OCI-LY1 (cell line): ENCODE measurements around the gene ARID3C.

Experiments used
- H2AFZ ChIP-seq: fragments of 200-600 bp; sonication (generic), shearing (Covaris generic); 2 replicates; pipeline ENCODE4 v1.6.0; 2014; ENCODE audit warnings: antibody characterized with exemption, mild to moderate bottlenecking, low read length
- H3F3A ChIP-seq: fragments of 200-600 bp; sonication (generic), shearing (Covaris generic); 2 replicates; pipeline ENCODE4 v1.6.0; 2014; ENCODE audit warnings: mild to moderate bottlenecking, antibody characterized with exemption, low read length, moderate library complexity; ENCODE audit not compliant: insufficient read depth
- H3K27ac ChIP-seq: fragments of 200-600 bp; sonication (generic); 2 replicates; pipeline ENCODE4 v1.5.1; 2014; ENCODE audit warnings: low read length, mixed run types, mild to moderate bottlenecking, low read depth; ENCODE audit not compliant: poor library complexity, severe bottlenecking
- H3K27me3 ChIP-seq: fragments of 200-600 bp; sonication (generic); 2 replicates; pipeline ENCODE4 v1.6.0; 2014; ENCODE audit warnings: antibody characterized with exemption, mild to moderate bottlenecking, low read length, moderate library complexity; ENCODE audit not compliant: insufficient read depth
- H3K36me3 ChIP-seq: fragments of 200-600 bp; sonication (generic); 2 replicates; pipeline ENCODE4 v1.6.1; 2014; ENCODE audit warnings: mild to moderate bottlenecking, antibody characterized with exemption, low read length, moderate library complexity, mixed read lengths; ENCODE audit not compliant: insufficient read depth
- H3K4me1 ChIP-seq: fragments of 200-600 bp; sonication (generic); 2 replicates; pipeline ENCODE4 v1.5.1; 2014; ENCODE audit warnings: mild to moderate bottlenecking, low read length, moderate library complexity; ENCODE audit not compliant: insufficient read depth, severe bottlenecking
- H3K4me2 ChIP-seq: fragments of 200-600 bp; sonication (generic), shearing (Covaris generic); 2 replicates; pipeline ENCODE4 v1.6.1; 2014; ENCODE audit warnings: low read length
- H3K4me3 ChIP-seq: fragments of 200-600 bp; sonication (generic); 2 replicates; pipeline ENCODE4 v1.5.1; 2014; ENCODE audit warnings: low read length, low read depth, mild to moderate bottlenecking, mixed read lengths; ENCODE audit not compliant: poor library complexity, severe bottlenecking
- H3K79me2 ChIP-seq: fragments of 200-600 bp; shearing (Covaris generic); 2 replicates; pipeline ENCODE4 v1.6.1; 2016; ENCODE audit warnings: mixed run types, low read length, mixed read lengths; ENCODE audit not compliant: insufficient read depth
- H3K9ac ChIP-seq: fragments of 200-600 bp; sonication (generic), shearing (Covaris generic); 2 replicates; pipeline ENCODE4 v1.6.1; 2014; ENCODE audit warnings: mild to moderate bottlenecking, low read length, mixed read lengths
- H3K9me2 ChIP-seq: fragments of 200-600 bp; sonication (generic), shearing (Covaris generic); 2 replicates; pipeline ENCODE4 v1.6.1; 2014; ENCODE audit warnings: low read depth, mild to moderate bottlenecking, low read length, mixed read lengths
- H3K9me3 ChIP-seq: fragments of 200-600 bp; shearing (Covaris generic); 2 replicates; pipeline ENCODE4 v1.6.1; 2014; ENCODE audit warnings: low read length, mixed read lengths
- H4K20me1 ChIP-seq: fragments of 200-600 bp; sonication (generic), shearing (Covaris generic); 2 replicates; pipeline ENCODE4 v1.6.0; 2016; ENCODE audit warnings: mild to moderate bottlenecking, low read length; ENCODE audit not compliant: insufficient read depth
- EZH2 ChIP-seq: fragments of 200-600 bp; sonication (generic), shearing (Covaris generic); IDR thresholded peaks from 2 replicates; pipeline ENCODE4 v1.8.0; 2017; ENCODE audit warnings: borderline replicate concordance, mixed run types, mild to moderate bottlenecking, antibody characterized with exemption, low read length, moderate library complexity, mixed read lengths
- TF ChIP-seq, protein P1 (sequence below): fragments of 200-600 bp; sonication (generic), shearing (Covaris generic); IDR thresholded peaks from 2 replicates; pipeline ENCODE4 v1.5.1; 2017; ENCODE audit warnings: mild to moderate bottlenecking, antibody characterized with exemption, low read length, moderate library complexity, mixed read lengths

Gene ARID3C

DNA sequence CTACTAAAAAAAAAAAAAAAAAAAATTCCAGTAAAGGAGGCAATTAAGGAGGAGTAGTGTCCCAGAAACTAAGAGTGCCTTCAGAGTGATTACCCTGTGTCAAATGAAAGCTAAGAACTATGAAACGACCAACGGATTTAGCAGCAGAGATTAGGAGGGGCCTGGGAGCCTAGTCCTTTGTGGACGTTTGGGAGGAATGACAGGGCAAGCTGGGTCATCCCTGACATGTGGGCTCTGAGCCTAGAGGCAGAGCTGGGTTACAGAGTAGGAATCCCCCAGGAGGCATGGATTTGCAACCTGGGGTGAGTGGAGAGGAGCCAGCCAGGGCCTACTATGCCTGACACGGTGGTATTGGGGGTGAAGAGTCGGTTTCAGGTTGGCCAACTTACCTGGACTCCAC, 4.3 kb upstream of the ARID3C start:
- peaks cover 13% of the 10 kb centered on the region; the same call in 1 of the 2 replicates for H3K79me2 ChIP-seq
- no peak overlapping the region for H3K27ac ChIP-seq
- no peak overlapping the region for H3K9ac ChIP-seq
- no peaks in the 10 kb centered on the region for H3K9me2 ChIP-seq
- no peaks in the 10 kb centered on the region for H4K20me1 ChIP-seq
- H3K36me3 ChIP-seq = peaks cover 17% of the 10 kb centered on the region
- H3K27me3 ChIP-seq = peaks cover 11% of the 10 kb centered on the region; the same call in 1 of the 2 replicates
- H3K4me2 ChIP-seq = no peak overlapping the region
- no peaks in the 10 kb centered on the region for H3K9me3 ChIP-seq
- no peak overlapping the region for H2AFZ ChIP-seq
- H3K4me3 ChIP-seq = no peak overlapping the region
- no peak for TF ChIP-seq EZH2
- TF ChIP-seq, protein P1, sequence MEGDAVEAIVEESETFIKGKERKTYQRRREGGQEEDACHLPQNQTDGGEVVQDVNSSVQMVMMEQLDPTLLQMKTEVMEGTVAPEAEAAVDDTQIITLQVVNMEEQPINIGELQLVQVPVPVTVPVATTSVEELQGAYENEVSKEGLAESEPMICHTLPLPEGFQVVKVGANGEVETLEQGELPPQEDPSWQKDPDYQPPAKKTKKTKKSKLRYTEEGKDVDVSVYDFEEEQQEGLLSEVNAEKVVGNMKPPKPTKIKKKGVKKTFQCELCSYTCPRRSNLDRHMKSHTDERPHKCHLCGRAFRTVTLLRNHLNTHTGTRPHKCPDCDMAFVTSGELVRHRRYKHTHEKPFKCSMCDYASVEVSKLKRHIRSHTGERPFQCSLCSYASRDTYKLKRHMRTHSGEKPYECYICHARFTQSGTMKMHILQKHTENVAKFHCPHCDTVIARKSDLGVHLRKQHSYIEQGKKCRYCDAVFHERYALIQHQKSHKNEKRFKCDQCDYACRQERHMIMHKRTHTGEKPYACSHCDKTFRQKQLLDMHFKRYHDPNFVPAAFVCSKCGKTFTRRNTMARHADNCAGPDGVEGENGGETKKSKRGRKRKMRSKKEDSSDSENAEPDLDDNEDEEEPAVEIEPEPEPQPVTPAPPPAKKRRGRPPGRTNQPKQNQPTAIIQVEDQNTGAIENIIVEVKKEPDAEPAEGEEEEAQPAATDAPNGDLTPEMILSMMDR = no peak
- H3K4me1 ChIP-seq = peaks cover 27% of the 10 kb centered on the region
- no peaks in the 10 kb centered on the region for H3F3A ChIP-seq

DNA sequence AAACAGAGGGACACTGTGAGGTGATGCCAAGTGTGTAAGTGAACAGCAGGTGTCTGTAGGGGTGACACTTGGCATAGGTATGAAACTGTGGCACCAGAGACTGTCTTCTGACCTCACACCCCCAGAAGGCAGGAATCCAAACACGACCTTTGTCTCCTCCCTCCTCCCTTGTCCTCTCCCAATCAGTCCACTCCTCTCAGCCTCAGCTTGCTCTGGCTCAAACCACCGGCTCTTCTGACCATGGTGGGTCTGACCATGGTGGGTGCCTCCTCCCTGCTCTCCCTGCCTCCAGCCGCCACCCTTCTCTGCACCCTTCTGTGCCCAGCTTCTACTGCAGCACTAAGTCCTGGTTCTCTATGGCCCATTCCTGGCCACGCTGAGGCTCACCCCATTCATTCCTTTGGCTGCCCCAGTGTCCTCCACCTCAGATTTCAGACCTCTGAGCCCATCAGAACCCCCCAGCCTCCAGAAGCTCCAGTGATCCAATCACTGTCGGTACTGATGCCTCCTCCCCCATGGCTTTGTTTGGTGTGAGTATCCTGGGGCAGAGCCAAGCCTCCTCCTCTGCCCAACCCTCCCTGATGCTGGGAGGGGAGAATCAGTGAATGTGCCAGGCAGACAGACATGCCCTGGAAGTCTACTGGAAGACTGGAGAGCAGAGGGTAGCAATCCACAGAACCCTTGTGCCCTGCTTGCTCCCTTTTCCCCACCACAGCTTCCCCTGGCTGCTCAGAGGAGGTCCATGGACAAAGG, 1.7 kb upstream of the ARID3C start:
- peaks cover 15% of the 10 kb centered on the region; the same call in 1 of the 2 replicates for H3K27me3 ChIP-seq
- no peaks in the 10 kb centered on the region for H4K20me1 ChIP-seq
- peaks cover 14% of the 10 kb centered on the region for H3K4me1 ChIP-seq
- H3K4me3 ChIP-seq = no peak overlapping the region
- H2AFZ ChIP-seq = no peak overlapping the region
- no peaks in the 10 kb centered on the region for H3K79me2 ChIP-seq
- H3K36me3 ChIP-seq = peaks cover 13% of the 10 kb centered on the region
- no peak overlapping the region for H3K27ac ChIP-seq
- no peaks in the 10 kb centered on the region for H3F3A ChIP-seq
- H3K9ac ChIP-seq = no peak overlapping the region
- H3K4me2 ChIP-seq = no peak overlapping the region
- TF ChIP-seq EZH2 = no peak
- TF ChIP-seq, protein P1 = no peak
- no peaks in the 10 kb centered on the region for H3K9me2 ChIP-seq
- H3K9me3 ChIP-seq = no peaks in the 10 kb centered on the region

DNA sequence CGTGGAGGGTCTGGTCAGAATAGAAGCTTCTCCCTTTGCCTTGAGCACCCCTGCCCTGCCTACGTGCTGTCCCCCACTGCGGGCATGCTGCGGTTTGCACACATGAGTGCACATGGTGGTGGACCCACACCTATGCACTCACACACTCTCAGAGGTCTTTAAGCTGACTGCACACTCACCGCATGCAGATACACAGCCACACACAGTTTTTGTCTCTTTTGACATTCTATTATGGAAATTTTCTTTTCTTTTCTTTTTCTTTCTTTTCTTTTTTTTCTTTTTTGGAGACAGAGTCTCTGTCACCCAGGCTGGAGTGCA, 584 bp upstream of the ARID3C start:
- Histone ChIP-seq H3K79me2 (no peaks in the 10 kb centered on the region), H3K27ac (no peak overlapping the region), H3K9me2 (no peaks in the 10 kb centered on the region), H3K9ac (no peak overlapping the region), H4K20me1 (no peaks in the 10 kb centered on the region), H3F3A (no peaks in the 10 kb centered on the region), H3K4me1 (peaks cover 11% of the 10 kb centered on the region), H2AFZ (no peak overlapping the region), H3K4me3 (peak overlapping the region; percentile 44), H3K4me2 (peak overlapping the region; percentile 50), H3K9me3 (no peaks in the 10 kb centered on the region), H3K27me3 (peaks cover 15% of the 10 kb centered on the region; the same call in 1 of the 2 replicates), H3K36me3 (peaks cover 1% of the 10 kb centered on the region; the same call in 1 of the 2 replicates)
- TF ChIP-seq EZH2 = no peak
- TF ChIP-seq, protein P1 = no peak
